Measurements from ENCODE around the gene FIBP.

GRCh38 chr11:65854852-65855837 is 33.1 kb downstream of the FIBP start:
- TF ChIP-seq CTCF (IDR thresholded peaks at IDR 0.05; ENCODE audit: extremely low read depth in 1 of 2, insufficient read depth in 1 of 2, low read depth in 1 of 2, low read length in 2 of 2) (no peak), POLR2AphosphoS5 (IDR thresholded peaks at IDR 0.05; ENCODE audit: insufficient read depth, low read depth, low read length) (no peak), EZH2 (IDR thresholded peaks at IDR 0.05; ENCODE audit: borderline replicate concordance, low read depth, low read length, severe bottlenecking) (no peak), POLR2A (IDR thresholded peaks at IDR 0.05; ENCODE audit: low read depth, low read length) (no peak), MAX (IDR thresholded peaks at IDR 0.05; ENCODE audit: insufficient read depth, insufficient read length) (no peak), MYC (IDR thresholded peaks at IDR 0.05; ENCODE audit: low read depth, low read length) (no peak)
